Liver (tissue), 9 donors: Measurements from ENCODE around the gene ENKD1. TPM values are rescaled to one million over a fixed set of nuclear protein-coding genes. Genes with fewer than 3 reads are reported as not detected.

Experiments used
- DNase-seq: peaks from one replicate; pipeline ENCODE4 v3.0.0-alpha.2; 2017; ENCODE audit warnings: low spot score
- H3K27ac ChIP-seq, 2 donors: one replicate each; pipeline ENCODE4 v1.7.0; 2013; ENCODE audit warnings: inconsistent platforms in 2 of 2, low read length in 2 of 2, control low read depth in 1 of 2, low read depth in 1 of 2, mild to moderate bottlenecking in 1 of 2
- H3K27me3 ChIP-seq, 4 donors: one replicate each; pipeline versions ENCODE4 v1.6.1 to v1.7.0; 2013; ENCODE audit warnings: low read length in 3 of 4, inconsistent platforms in 1 of 4, mild to moderate bottlenecking in 1 of 4, moderate library complexity in 1 of 4; ENCODE audit not compliant: control insufficient read depth in 4 of 4, insufficient read depth in 4 of 4
- H3K36me3 ChIP-seq, 4 donors: one replicate each; pipeline versions ENCODE4 v1.6.1 to v1.7.0; 2013; ENCODE audit warnings: low read length in 3 of 4, mild to moderate bottlenecking in 3 of 4, low read depth in 1 of 4, moderate library complexity in 1 of 4; ENCODE audit not compliant: control insufficient read depth in 4 of 4, insufficient read depth in 3 of 4
- H3K4me1 ChIP-seq, 4 donors: one replicate each; pipeline versions ENCODE4 v1.6.1 to v1.7.0; 2013; ENCODE audit warnings: low read length in 3 of 4, mild to moderate bottlenecking in 3 of 4, moderate library complexity in 1 of 4; ENCODE audit not compliant: control insufficient read depth in 4 of 4, insufficient read depth in 4 of 4
- H3K4me3 ChIP-seq, 3 donors: one replicate each; pipeline versions ENCODE4 v1.6.1 to v1.7.0; 2013; ENCODE audit warnings: low read length in 3 of 3, control low read depth in 1 of 3, low read depth in 1 of 3, mild to moderate bottlenecking in 1 of 3
- H3K9ac ChIP-seq, 2 donors: one replicate each; pipeline ENCODE4 v1.7.0; 2013; ENCODE audit warnings: low read length in 2 of 2, mild to moderate bottlenecking in 2 of 2, moderate library complexity in 2 of 2, control low read depth in 1 of 2, low read depth in 1 of 2
- H3K9me3 ChIP-seq, 4 donors: one replicate each; pipeline versions ENCODE4 v1.6.1 to v1.7.0; 2013; ENCODE audit warnings: low read length in 3 of 4; ENCODE audit not compliant: control insufficient read depth in 4 of 4
- EGR1 ChIP-seq, 2 donors: IDR thresholded peaks; 2 replicates each; pipeline ENCODE4 v1.6.1; 2016 to 2018; ENCODE audit warnings: antibody characterized with exemption in 2 of 2, low read depth in 2 of 2
- FOXA1 ChIP-seq: IDR thresholded peaks from 2 replicates; pipeline ENCODE4 v1.6.1; 2016; ENCODE audit warnings: antibody characterized with exemption
- FOXA2 ChIP-seq: IDR thresholded peaks from 2 replicates; pipeline ENCODE4 v1.6.1; 2016; ENCODE audit warnings: antibody characterized with exemption
- GABPA ChIP-seq, 2 donors: IDR thresholded peaks in 1 of 2; conservative IDR thresholded peaks in 1 of 2; 2 replicates each; pipeline ENCODE4 v1.6.1; 2016; ENCODE audit warnings: antibody characterized with exemption in 2 of 2, mild to moderate bottlenecking in 1 of 2, moderate library complexity in 1 of 2
- HNF4A ChIP-seq, 2 donors: conservative IDR thresholded peaks; 2 replicates each; pipeline ENCODE4 v1.6.1; 2016; ENCODE audit warnings: antibody characterized with exemption in 2 of 2, mild to moderate bottlenecking in 2 of 2
- HNF4G ChIP-seq: IDR thresholded peaks from 2 replicates; pipeline ENCODE4 v1.6.1; 2016; ENCODE audit warnings: antibody characterized with exemption
- JUND ChIP-seq, 2 donors: IDR thresholded peaks; 2 replicates each; pipeline ENCODE4 v1.6.1; 2016; ENCODE audit warnings: antibody characterized with exemption in 2 of 2
- MAX ChIP-seq: IDR thresholded peaks from 2 replicates; pipeline ENCODE4 v1.6.1; 2016; ENCODE audit warnings: antibody characterized with exemption
- RAD21 ChIP-seq, 2 donors: IDR thresholded peaks; 2 replicates each; pipeline ENCODE4 v1.6.1; 2016; ENCODE audit warnings: antibody characterized with exemption in 2 of 2, mild to moderate bottlenecking in 2 of 2
- REST ChIP-seq: IDR thresholded peaks from 2 replicates; pipeline ENCODE4 v1.6.1; 2016; ENCODE audit warnings: antibody characterized with exemption, mild to moderate bottlenecking
- RXRA ChIP-seq, 2 donors: IDR thresholded peaks; 2 replicates each; pipeline ENCODE4 v1.6.1; 2017 to 2018; ENCODE audit warnings: antibody characterized with exemption in 2 of 2, mild to moderate bottlenecking in 1 of 2
- SP1 ChIP-seq: IDR thresholded peaks from 2 replicates; pipeline ENCODE4 v1.6.1; 2018; ENCODE audit warnings: antibody characterized with exemption, mild to moderate bottlenecking
- TAF1 ChIP-seq: conservative IDR thresholded peaks from 2 replicates; pipeline ENCODE4 v1.6.1; 2016; ENCODE audit warnings: antibody characterized with exemption, mild to moderate bottlenecking
- YY1 ChIP-seq: IDR thresholded peaks from 2 replicates; pipeline ENCODE4 v1.6.1; 2016; ENCODE audit warnings: antibody characterized with exemption, mild to moderate bottlenecking
- WGBS: extraction: QIAGEN DNeasy Blood & Tissue Kit; methylation state at CpG from one replicate; pipeline ENCODE4 v1.1.7; 2013; 5-methylcytosine and 5-hydroxymethylcytosine counted together
- polyA plus RNA-seq, 2 donors: library from polyadenylated mRNA; stranded (reverse) in 1 of 2; unstranded in 1 of 2; fragments of 200-250 nt in 1 of 2; fragments of >200 nt in 1 of 2; fragmentation: Nextera tagmentation in 1 of 2; extraction: Ambion mirVana in 1 of 2; gene quantifications; one replicate each; pipeline versions ENCODE4 v1.2.1 to v1.2.3, GENCODE V29; 2013 to 2015
- total RNA-seq, 2 donors: library from RNA; depleted of rRNA; stranded (reverse); fragments of >200 nt; gene quantifications; one replicate each; pipeline ENCODE4 v1.2.3, GENCODE V29; 2014
- TF ChIP-seq, protein P1 (sequence below): IDR thresholded peaks from 2 replicates; pipeline ENCODE4 v1.6.1; 2016; ENCODE audit warnings: antibody characterized with exemption
- TF ChIP-seq, protein P2 (sequence below): fragments of 150-350 bp; IDR thresholded peaks from 2 replicates; pipeline ENCODE4 v1.5.1; 2017; ENCODE audit warnings: improper control_type of control experiment, low read depth, low read length; ENCODE audit not compliant: missing input control
- TF ChIP-seq, protein P3 (sequence below): IDR thresholded peaks from 2 replicates; pipeline ENCODE4 v1.6.1; 2016; ENCODE audit warnings: antibody characterized with exemption
- donor health status: healthy.
- donor health status: healthy.
- donor health status: healthy.
- donor health status: healthy.
- donor health status: healthy.

ENKD1 gene
- total and polyA plus RNA-seq, 4 donors: 2.6 to 7.8 (median 4.7) TPM

DNA sequence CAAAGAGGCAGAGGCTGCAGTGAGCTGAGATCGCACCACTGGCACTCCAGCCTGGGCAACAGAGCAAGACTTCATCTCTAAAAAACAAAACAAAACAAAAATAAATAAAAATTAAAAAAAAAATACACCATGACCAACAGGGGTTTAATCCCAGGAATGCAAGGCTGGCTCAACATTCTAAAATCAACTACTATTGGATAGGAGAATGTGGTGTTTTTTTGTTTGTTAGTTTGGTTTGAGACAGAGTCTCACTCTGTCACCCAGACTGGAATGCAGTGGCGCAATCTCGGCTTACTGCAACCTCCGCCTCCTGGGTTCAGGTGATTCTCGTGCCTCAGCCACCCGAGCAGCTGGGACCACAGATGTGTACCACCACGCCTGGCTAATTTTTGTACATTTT lies 32.7 kb upstream of the ENKD1 start (continued):
- TF ChIP-seq REST: no peak

DNA sequence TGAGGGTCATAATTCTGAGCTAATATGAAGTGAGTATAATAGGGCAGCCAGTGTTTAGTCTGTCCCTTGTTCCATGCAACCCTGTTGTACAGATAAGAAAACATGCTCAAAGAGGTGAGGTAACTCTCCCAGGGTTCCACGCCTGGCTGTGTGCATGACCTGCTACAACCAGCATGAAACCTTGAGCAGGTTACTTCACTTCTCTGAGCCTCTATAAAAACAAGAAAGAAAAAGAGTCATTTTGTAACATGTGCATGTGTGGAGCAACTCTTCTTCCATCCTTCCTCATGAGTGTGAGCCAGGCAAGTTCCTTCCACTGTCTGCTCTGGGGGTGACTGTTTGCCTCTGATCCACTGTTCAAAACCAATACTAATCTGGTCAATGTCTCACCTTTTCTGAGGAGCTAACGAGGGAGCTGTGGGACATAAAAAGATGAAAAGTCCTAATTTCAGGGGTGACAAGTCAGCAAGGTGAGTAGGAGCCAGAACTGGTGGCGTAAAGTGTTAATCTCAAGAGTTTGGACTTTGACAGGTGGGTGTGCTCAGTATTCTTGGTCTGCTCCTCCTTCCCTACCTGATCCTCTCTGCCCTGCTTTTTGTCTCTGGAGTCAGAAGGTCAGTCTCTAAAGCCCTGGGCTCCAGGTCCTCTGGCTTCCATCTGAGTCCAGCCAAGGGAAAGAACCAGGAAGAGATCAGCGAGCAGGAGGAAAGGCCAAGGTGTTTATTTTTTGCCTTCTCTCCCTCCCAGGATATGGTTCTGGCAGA lies 31.1 kb upstream of the ENKD1 start:
- peak overlapping the region in 1 of 2 donors; percentile 28 for H3K27ac ChIP-seq
- H3K9me3 ChIP-seq: no peaks in the 10 kb centered on the region
- TF ChIP-seq, protein P1, sequence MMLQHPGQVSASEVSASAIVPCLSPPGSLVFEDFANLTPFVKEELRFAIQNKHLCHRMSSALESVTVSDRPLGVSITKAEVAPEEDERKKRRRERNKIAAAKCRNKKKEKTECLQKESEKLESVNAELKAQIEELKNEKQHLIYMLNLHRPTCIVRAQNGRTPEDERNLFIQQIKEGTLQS: no peak
- TF ChIP-seq MAX: no peak
- TF ChIP-seq YY1: no peak
- no peak for TF ChIP-seq FOXA1
- TF ChIP-seq HNF4A (conservative IDR thresholded peaks at IDR 0.05): no peak
- TF ChIP-seq TAF1: no peak
- TF ChIP-seq RXRA (IDR thresholded peaks at IDR 0.05): no peak
- no peak for TF ChIP-seq JUND (IDR thresholded peaks at IDR 0.05)
- TF ChIP-seq, protein P2, sequence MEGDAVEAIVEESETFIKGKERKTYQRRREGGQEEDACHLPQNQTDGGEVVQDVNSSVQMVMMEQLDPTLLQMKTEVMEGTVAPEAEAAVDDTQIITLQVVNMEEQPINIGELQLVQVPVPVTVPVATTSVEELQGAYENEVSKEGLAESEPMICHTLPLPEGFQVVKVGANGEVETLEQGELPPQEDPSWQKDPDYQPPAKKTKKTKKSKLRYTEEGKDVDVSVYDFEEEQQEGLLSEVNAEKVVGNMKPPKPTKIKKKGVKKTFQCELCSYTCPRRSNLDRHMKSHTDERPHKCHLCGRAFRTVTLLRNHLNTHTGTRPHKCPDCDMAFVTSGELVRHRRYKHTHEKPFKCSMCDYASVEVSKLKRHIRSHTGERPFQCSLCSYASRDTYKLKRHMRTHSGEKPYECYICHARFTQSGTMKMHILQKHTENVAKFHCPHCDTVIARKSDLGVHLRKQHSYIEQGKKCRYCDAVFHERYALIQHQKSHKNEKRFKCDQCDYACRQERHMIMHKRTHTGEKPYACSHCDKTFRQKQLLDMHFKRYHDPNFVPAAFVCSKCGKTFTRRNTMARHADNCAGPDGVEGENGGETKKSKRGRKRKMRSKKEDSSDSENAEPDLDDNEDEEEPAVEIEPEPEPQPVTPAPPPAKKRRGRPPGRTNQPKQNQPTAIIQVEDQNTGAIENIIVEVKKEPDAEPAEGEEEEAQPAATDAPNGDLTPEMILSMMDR: no peak
- TF ChIP-seq FOXA2: no peak
- no peak for TF ChIP-seq GABPA (IDR thresholded peaks at IDR 0.05 in 1 of 2, conservative IDR thresholded peaks at IDR 0.05 in 1 of 2)
- no peak for TF ChIP-seq RAD21 (IDR thresholded peaks at IDR 0.05)
- no peak for TF ChIP-seq SP1
- no peak for TF ChIP-seq HNF4G
- TF ChIP-seq EGR1 (IDR thresholded peaks at IDR 0.05; ENCODE audit: low read depth in 2 of 2): no peak
- TF ChIP-seq, protein P3, sequence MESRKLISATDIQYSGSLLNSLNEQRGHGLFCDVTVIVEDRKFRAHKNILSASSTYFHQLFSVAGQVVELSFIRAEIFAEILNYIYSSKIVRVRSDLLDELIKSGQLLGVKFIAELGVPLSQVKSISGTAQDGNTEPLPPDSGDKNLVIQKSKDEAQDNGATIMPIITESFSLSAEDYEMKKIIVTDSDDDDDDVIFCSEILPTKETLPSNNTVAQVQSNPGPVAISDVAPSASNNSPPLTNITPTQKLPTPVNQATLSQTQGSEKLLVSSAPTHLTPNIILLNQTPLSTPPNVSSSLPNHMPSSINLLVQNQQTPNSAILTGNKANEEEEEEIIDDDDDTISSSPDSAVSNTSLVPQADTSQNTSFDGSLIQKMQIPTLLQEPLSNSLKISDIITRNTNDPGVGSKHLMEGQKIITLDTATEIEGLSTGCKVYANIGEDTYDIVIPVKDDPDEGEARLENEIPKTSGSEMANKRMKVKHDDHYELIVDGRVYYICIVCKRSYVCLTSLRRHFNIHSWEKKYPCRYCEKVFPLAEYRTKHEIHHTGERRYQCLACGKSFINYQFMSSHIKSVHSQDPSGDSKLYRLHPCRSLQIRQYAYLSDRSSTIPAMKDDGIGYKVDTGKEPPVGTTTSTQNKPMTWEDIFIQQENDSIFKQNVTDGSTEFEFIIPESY: no peak
- no peak for TF ChIP-seq REST

More for the DNA sequence above, 31.1 kb upstream of the ENKD1 start:
- Histone ChIP-seq H3K4me3 (no peak overlapping the region), H3K9ac (no peak overlapping the region), H3K27me3 (no peaks in the 10 kb centered on the region), H3K36me3 (peaks cover 0 to 2% (median under 1%) of the 10 kb centered on the region in 4 donors), H3K4me1 (peaks cover 0 to 13% (median 9%) of the 10 kb centered on the region in 4 donors)
- no peak for DNase-seq
- WGBS: 85% methylated on average over 4 of the region's 4 CpGs
